Central memory CD4-positive, alpha-beta T cell (primary cell): ENCODE results near the gene PPP2R2C.

ENCODE experiments used
- DNase-seq: peaks from one replicate; pipeline ENCODE4 v3.0.0; 2022

PPP2R2C gene

GRCh38 chr4:6467600-6467999 lies 4.8 kb downstream of the PPP2R2C start:
- no peak for DNase-seq

DNA sequence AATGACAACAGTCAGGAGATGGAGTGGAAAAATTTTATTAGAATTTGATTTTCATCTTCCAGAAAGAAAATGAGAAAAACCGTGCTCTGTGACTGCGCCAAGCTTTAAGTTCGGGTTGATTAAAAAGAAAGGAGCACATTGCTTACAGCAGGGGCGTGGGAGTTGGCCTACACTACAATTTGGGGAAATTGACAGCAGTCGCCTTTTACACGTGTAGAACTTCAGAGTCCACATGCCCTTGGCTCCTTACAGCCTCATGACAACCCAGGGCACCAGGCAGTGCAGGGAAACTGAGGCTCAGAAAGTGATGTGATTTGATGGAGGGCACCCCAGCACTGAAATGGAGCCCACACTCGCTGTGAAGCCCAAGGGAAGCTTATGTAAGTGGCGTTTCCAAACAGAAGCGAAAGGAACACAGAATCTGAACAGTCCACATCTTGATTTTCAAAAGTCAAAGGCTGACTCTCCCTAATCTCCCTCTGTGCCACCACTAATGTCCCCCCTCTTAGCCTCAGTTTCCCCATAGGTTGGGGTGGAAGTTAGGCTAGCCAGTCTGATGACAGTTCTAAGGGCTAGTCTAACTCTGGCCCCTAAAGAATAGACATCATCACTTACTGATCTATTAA lies 5.5 kb downstream of the PPP2R2C start:
- no peak for DNase-seq

DNA sequence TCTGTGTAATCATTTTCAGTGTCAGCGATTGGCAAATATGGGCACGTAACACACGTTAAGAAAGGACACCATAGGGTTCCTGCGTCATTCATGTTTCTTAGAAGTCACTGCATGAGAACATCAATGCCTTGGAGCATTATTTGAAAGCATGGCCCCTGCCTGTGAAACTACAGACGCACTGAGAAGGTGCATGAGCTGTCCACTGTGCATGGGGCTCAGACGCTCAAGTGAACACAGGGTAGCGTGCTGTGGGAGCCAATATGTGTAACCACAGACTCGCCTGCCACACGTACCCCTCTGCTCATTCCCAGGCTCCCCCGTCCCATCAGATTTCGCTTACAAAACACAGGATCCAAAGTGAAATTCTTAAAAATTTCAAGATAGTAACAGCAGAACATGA lies 6.5 kb downstream of the PPP2R2C start:
- no peak for DNase-seq

DNA sequence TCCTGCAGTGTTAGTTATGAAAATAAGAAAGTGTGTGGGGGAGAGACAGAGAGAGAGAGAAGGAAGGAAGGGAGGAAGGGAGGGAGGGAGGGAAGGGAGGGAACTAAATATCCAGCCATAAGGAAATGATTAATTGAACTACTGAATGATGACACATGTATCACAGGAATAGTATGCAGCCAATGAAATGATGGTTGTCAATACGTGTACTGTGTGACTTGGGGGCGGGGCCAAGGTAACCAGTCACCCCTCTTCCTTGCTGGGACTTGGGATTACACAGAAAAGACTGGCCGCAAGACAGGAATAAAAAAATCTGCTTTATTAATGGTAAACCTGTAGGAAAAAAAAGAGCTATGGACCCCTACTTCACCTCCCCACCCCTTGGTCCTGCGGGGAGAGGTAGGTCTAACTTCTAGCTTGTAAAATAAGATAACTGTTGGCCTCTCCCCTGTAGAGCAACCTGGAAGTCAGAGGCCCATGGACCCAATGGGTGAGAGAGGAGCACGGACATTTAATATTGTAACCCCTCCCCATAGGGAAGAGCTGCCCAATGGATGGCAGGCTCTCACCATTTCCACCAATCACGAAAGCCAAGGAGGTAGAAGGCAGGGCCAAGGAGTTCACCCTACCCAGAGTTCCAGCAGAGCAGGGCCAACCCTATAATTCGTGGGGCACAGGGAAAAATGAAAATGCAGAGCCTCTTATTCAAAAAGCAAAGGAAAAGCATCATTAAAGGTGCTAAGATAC lies 7.4 kb downstream of the PPP2R2C start:
- DNase-seq = no peak

GRCh38 chr4:6463311-6464289 lies 8.8 kb downstream of the PPP2R2C start:
- no peak for DNase-seq

DNA sequence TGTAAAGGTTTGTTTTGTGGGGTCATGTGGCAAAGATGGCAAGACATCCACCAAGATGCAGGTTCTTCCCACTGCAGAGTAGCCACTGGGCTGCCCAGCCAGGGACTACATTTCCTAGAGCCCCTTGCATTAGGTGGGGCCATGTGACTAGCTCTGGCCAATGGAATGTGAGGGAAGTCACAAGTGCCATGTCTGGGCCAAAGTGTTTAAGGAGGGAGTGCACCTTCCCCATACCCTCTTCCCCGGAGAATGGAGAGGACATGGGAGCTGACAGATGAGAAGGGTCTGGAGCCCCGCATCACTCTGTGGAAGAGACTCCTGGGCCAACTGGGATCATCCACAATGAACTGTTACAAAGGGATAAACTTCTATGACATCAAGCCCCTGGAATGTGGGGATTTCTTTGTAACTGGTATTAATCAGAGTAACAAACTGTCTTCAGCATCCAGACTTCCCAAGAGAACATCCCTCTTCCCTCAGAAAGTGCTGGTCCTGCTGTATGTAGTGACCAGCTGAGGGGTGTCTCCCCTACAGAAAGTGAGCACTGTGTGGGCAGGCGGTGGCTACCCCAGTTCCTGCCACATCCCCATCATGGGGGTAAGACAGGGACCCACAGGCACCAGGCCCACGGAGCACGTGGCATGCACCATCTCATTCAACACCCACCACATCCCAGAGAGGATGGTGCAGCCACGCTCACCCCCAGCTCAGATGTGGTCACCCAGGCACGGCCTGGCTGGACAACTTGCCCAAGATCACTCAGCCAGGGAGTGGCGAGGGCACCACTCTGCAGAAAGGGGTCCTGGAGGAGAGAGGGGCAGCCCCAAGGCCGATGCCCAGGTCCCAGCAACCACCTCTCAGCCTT lies 10.9 kb downstream of the PPP2R2C start:
- DNase-seq = no peak

GRCh38 chr4:6460876-6461275 lies 11.5 kb downstream of the PPP2R2C start:
- DNase-seq = no peak

DNA sequence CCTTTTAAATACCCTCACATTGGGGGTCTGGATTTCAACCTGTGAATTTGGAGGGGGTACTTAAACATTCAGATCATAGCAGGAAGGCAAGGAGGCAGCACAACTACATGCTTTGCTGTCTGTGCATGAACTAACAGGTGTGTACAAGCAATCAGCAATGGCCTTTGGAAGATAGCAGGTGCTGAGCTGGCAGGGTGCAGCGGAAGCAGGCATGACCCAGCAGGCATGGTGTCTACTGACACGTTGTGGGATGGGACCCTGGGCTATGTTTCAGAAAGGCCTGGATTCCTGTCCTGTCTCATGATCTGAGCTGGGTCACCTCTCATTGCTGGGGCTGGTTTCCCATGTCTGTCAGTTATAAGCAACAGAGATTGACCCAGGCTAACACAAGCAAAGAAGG lies 13.9 kb downstream of the PPP2R2C start:
- DNase-seq = no peak

- DNase-seq = no peak
These were observed 16.0 kb downstream of the PPP2R2C start for GRCh38 chr4:6456450-6456849.

DNA sequence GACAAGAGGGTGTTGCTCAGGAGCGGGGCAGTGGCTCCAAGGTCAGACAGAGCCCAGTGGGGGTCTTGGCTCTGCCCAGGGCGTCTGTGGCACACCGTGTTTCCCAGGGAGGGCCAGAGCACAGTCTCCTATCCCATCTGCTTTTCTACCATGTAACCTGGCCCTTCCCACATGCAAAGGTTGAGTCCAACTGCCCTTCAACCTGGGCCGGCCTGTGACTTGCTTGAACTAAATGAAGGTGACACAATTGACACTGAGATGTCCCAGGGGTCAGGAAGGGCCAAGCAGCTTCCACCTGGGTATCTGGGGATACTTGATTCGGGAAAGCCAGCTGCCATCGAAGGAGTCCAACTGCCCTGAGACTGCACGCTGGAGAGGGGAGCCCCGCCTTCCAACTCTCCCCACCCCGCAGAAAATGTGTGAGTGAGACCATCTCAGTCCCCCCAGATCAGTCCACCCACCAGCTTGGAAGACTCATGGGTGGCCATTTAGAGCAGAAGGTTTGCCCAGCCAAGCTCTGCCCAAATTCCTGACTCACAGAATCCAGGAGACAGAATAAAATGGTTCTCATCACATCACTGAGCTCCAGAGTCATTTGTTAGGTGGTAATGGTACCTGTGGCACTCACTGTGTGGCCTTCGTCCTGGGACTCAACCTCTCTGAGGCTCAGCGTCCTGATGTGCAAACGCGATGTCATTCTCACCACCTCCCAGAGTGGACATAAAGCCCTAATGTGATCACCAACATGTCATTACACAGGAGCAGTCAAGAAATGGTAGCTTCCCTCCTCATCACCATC lies 18.1 kb downstream of the PPP2R2C start:
- DNase-seq = no peak

DNA sequence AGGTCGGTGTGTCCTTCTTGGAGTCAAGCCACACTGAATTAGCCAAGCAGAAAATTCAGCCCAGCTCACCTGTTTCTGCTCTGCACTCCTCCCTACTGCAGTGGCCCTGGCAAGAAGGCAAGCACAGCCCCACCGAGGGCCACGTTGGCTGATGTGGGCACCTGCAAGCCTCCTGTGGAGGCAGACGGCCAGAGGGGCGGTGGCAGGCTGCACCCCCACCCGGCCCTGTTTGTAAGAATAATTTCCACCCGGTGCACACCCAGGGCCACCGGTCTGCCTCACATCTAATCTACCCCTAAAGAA lies 18.8 kb downstream of the PPP2R2C start:
- no peak for DNase-seq

- no peak for DNase-seq
These were observed 19.3 kb downstream of the PPP2R2C start for GRCh38 chr4:6452897-6453687.

DNA sequence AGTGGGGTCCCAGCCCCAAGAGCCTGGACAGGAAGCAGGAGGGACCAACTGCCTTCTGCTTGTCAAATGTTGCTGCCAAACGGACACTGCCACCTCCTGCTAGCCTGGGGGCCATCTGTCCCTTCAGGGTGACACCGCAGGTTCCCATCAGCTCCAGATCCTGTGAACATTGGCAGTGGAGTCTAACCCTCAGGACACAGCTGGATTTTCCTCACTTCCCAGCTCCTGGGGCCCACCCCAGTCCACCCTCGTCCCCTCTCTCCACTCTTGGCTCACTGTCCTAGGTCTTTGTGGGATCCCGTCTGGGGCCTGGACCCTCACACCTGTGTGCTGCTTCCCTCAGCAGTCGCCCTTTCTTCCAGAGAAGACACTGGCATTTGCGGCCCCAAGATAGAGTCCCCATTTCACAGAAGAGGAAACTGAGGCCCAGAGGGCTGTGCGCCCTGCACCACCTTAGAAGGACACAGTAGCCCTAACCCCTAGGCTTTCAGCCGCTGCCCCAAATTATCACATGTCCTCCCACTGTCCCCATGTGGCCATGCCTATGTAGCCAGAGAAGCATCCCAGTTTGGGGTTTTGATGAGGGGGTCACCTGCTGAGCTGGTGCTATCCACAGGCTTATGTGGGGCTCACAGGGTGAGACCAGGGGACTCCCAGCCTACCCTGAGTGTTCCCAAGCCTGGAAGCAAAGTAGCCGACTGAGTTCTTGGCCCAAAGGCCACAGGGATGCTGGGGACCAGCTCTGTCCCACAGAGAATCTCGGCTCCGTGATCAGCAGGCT lies 20.1 kb downstream of the PPP2R2C start:
- DNase-seq = no peak

GRCh38 chr4:6451309-6451708 lies 21.1 kb downstream of the PPP2R2C start:
- DNase-seq = no peak

DNA sequence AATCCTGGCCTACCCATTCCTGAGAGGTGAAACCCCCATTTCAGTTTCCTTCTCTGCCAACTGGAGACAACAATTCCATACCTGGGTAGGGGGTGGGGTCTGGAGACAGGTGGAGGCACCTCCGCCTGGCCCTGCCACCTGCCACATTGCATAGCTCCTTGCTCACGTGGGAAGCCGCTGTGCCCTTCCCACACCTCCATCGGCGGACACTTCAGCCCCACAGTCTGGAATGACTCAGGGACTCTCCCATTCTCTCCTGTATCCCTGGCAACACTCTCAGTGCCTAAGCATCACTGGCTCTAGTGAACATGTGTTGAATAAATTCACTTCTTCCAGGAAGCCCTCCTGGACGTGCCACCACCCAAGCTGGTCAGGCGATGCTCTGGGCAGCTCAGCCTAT lies 21.7 kb downstream of the PPP2R2C start:
- DNase-seq = no peak

DNA sequence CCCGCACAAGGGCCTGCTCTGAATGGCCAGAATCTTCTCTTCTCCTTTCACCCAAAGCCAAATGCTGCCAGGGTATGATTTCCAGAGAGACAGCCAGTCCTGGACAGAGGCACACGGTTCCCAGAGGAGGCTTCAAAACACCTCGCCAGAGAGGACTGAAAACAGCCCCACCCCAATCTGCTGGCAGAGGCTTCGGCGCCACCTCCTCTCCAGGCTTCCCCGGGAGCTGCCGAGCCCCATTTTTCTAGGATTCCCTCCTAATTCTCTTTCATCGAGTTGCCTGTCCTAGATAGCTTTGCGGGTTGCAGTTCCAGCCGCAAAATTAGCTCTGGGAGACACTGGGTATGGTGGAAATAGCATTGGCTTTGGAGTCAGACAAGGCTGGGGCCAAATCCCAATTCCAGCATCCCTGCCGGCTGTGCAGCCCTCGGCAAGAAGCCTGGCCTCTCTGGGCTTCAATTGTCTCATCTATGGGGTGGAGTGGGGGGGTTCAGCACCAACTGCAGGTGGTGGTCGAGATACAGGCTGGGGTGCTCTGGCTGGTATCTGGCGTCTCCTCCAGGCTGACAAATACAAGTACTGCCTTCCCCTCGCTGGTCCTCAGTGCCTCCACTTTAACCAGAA lies 22.6 kb downstream of the PPP2R2C start:
- DNase-seq = no peak

DNA sequence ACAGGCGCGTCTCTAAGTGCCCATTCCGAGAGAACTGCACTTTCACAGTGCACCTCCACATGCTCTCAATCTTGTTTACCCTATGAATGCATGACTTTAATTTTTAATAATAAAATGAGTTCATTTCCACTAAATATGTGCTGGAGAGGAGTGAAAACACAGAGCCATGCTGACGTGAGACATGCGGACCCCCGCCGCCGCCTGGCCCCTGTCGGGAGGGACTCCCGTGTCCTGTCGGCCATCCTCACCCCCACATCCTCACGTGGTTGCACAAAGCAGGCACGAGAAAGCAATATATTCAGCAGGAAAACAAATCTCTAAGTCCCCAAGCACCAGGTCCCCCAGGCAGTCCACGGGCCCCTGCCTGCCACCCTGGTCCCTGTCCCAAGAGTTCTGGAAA lies 23.1 kb downstream of the PPP2R2C start:
- no peak for DNase-seq

- no peak for DNase-seq
These were observed 23.8 kb downstream of the PPP2R2C start for GRCh38 chr4:6448476-6449170.

GRCh38 chr4:6447672-6448171 lies 24.7 kb downstream of the PPP2R2C start:
- no peak for DNase-seq
